SU-DHL-6 (cell line): ENCODE measurements around the gene HAUS1.
A peak's percentile ranks its signal among the peaks of the same experiment; 100 is the strongest.

ENCODE experiments used
- H2AFZ ChIP-seq: fragments of 200-600 bp; sonication (generic); 2 replicates; pipeline ENCODE4 v1.6.1; 2014; ENCODE audit warnings: low read depth, mild to moderate bottlenecking, moderate library complexity, mixed read lengths, antibody characterized with exemption, low read length; ENCODE audit not compliant: severe bottlenecking
- H3F3A ChIP-seq: fragments of 200-600 bp; shearing (Covaris generic); 2 replicates; pipeline ENCODE4 v1.6.0; 2016; ENCODE audit warnings: antibody characterized with exemption, mild to moderate bottlenecking; ENCODE audit not compliant: insufficient read depth
- H3K27ac ChIP-seq: fragments of 200-600 bp; sonication (generic); 2 replicates; pipeline ENCODE4 v1.5.1; 2016; ENCODE audit warnings: low read depth, mild to moderate bottlenecking, low read length, moderate library complexity, mixed read lengths
- H3K27me3 ChIP-seq: fragments of 200-600 bp; sonication (generic), shearing (Covaris generic); 2 replicates; pipeline ENCODE4 v1.6.0; 2014; ENCODE audit warnings: mild to moderate bottlenecking, low read length
- H3K36me3 ChIP-seq: fragments of 200-600 bp; sonication (generic); 2 replicates; pipeline ENCODE4 v1.6.1; 2014; ENCODE audit warnings: mild to moderate bottlenecking, low read length, mixed read lengths
- H3K4me2 ChIP-seq: fragments of 300-600, 200-600 bp; shearing (Covaris generic), sonication (generic); 2 replicates; pipeline ENCODE4 v1.6.0; 2014; ENCODE audit warnings: low read length, low read depth, mild to moderate bottlenecking; ENCODE audit not compliant: poor library complexity, severe bottlenecking
- H3K4me3 ChIP-seq: fragments of 200-600 bp; sonication (generic); 2 replicates; pipeline ENCODE4 v1.5.1; 2014; ENCODE audit warnings: antibody characterized with exemption, low read length, mild to moderate bottlenecking, mixed read lengths; ENCODE audit not compliant: insufficient read depth, poor library complexity, severe bottlenecking
- H3K79me2 ChIP-seq: fragments of 200-600 bp; sonication (generic); 2 replicates; pipeline ENCODE4 v1.6.1; 2014; ENCODE audit warnings: mild to moderate bottlenecking, low read length, moderate library complexity; ENCODE audit not compliant: insufficient read depth
- H3K9ac ChIP-seq: fragments of 200-600 bp; sonication (generic); 2 replicates; pipeline ENCODE4 v1.7.0; 2014; ENCODE audit warnings: mild to moderate bottlenecking, low read length
- H3K9me2 ChIP-seq: fragments of 200-600 bp; sonication (generic); replicated peaks from 2 replicates; pipeline ENCODE4 v1.6.1; 2014; ENCODE audit warnings: low read length; ENCODE audit not compliant: insufficient read depth
- H3K9me3 ChIP-seq: fragments of 200-600 bp; sonication (generic); 2 replicates; pipeline ENCODE4 v1.6.1; 2014; ENCODE audit warnings: low read length, mixed read lengths; ENCODE audit not compliant: insufficient read depth
- H4K20me1 ChIP-seq: fragments of 200-600 bp; sonication (generic); 2 replicates; pipeline ENCODE4 v1.6.1; 2014; ENCODE audit warnings: low read depth, mild to moderate bottlenecking, antibody characterized with exemption, low read length, moderate library complexity, mixed read lengths
- EZH2phosphoT487 ChIP-seq: fragments of 200-600 bp; sonication (generic), shearing (Covaris generic); conservative IDR thresholded peaks from 2 replicates; pipeline ENCODE4 v1.6.1; 2018; ENCODE audit warnings: mild to moderate bottlenecking, antibody characterized with exemption, low read length, moderate library complexity, mixed read lengths
- TF ChIP-seq, protein P1 (sequence below): fragments of 200-600 bp; sonication (generic); IDR thresholded peaks from one replicate; pipeline ENCODE4 v1.5.1; 2017; ENCODE audit warnings: antibody characterized with exemption, mild to moderate bottlenecking, low read length, moderate library complexity; ENCODE audit not compliant: insufficient read depth, poor library complexity, severe bottlenecking

The HAUS1 gene

DNA sequence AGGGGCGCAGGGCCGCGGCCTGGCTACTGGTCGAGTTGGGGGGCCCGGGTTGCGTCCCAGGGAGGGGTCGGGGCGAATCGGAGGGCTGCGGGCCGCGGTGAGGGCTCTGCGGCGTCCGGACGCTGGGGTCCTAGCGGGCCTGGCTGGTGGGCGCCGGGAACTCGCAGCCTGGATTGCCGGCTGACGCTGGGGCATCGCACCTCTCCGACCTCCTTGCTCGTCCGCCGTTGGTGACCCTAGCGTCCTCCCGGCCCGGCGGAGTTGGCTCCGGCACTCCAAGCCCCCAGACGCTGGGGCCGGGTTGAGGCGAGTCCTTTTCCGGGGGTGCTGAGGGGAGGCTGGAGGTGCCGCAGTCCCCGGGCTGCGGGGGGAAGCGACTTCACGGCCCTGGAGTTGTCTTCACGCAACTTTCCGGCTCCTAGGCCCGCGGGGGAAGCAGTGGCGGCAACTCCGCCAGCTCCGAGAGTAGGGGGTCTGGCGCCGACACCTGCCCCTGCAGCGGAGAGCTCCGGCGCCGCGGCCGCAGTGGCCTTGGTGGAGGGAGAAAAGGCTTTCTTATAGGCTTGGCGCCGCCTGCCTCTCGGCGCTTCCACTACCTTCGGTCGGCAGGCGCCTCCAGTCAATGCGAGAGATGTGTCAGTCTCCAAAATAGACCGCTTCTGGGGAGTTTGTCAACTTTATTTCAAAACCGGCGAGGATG lies 70.3 kb downstream of the HAUS1 start:
- H3K79me2 ChIP-seq: peaks cover 56% of the 10 kb centered on the region
- H3K4me3 ChIP-seq: peak overlapping the region; percentile 99

DNA sequence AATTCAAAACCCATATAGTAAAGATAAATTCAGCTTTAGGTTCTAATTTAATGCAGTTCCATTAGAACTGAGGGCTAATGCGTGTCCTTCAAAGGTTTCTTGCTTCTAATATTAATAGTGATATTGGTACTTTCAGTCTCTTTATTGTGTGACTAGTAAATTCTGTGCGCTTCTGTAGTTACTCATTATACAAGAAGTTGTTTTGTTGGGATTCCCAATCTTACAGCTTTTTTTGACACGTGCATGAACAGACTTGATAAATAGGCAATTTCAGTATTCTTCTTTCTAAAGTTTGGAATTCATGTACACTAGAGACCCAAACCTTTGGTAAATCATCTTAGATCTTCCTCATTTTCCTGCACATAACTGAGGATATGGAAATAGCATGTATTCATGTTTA lies 71.8 kb downstream of the HAUS1 start:
- Histone ChIP-seq H3K9me2 (no peaks in the 10 kb centered on the region), H3K4me2 (peak overlapping the region; percentile 92), H2AFZ (no peak overlapping the region), H3F3A (peaks cover 12% of the 10 kb centered on the region), H3K36me3 (no peaks in the 10 kb centered on the region), H3K9ac (peak overlapping the region; percentile 83), H3K27ac (no peak overlapping the region), H3K4me3 (peak overlapping the region; percentile 99), H3K9me3 (no peaks in the 10 kb centered on the region), H4K20me1 (peaks cover 16% of the 10 kb centered on the region; the same call in 1 of the 2 replicates), H3K27me3 (no peaks in the 10 kb centered on the region), H3K79me2 (peaks cover 71% of the 10 kb centered on the region)
- TF ChIP-seq, protein P1, sequence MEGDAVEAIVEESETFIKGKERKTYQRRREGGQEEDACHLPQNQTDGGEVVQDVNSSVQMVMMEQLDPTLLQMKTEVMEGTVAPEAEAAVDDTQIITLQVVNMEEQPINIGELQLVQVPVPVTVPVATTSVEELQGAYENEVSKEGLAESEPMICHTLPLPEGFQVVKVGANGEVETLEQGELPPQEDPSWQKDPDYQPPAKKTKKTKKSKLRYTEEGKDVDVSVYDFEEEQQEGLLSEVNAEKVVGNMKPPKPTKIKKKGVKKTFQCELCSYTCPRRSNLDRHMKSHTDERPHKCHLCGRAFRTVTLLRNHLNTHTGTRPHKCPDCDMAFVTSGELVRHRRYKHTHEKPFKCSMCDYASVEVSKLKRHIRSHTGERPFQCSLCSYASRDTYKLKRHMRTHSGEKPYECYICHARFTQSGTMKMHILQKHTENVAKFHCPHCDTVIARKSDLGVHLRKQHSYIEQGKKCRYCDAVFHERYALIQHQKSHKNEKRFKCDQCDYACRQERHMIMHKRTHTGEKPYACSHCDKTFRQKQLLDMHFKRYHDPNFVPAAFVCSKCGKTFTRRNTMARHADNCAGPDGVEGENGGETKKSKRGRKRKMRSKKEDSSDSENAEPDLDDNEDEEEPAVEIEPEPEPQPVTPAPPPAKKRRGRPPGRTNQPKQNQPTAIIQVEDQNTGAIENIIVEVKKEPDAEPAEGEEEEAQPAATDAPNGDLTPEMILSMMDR: no peak

More for the DNA sequence above, 70.3 kb downstream of the HAUS1 start:
- no peaks in the 10 kb centered on the region for H3K27me3 ChIP-seq
- H3K9me3 ChIP-seq: no peaks in the 10 kb centered on the region
- H3K36me3 ChIP-seq: no peaks in the 10 kb centered on the region
- TF ChIP-seq EZH2phosphoT487: no peak
- TF ChIP-seq, protein P1: no peak
- H3K4me2 ChIP-seq: peak overlapping the region; percentile 92
- peak overlapping the region; percentile 90 for H3K27ac ChIP-seq
- H2AFZ ChIP-seq: peak overlapping the region; percentile 45
- peaks cover 9% of the 10 kb centered on the region; the same call in 1 of the 2 replicates for H4K20me1 ChIP-seq
- H3F3A ChIP-seq: peaks cover 12% of the 10 kb centered on the region
- H3K9me2 ChIP-seq: no peaks in the 10 kb centered on the region
- H3K9ac ChIP-seq: peak overlapping the region; percentile 83
